Measurements from ENCODE around the gene BMPR1A. TPM values are rescaled to one million over a fixed set of nuclear protein-coding genes. Genes with fewer than 3 reads are reported as not detected.

The BMPR1A gene
- total RNA-seq, 1 experiment from 2014 or later: 42.6 TPM

- CTCF ChIA-PET: interaction anchor here (1.0 to 3.7 kb wide), 4 partner anchors 9 to 12 kb away, joined by 7 to 36 read pairs (median 8); partner anchors contain the start of gene ADIRF
- RAD21 ChIA-PET (ENCODE audit: low non-redundant PET in 1 of 2, low total read pairs in 2 of 2, uncharacterized antibody in 2 of 2, unreplicated experiment in 2 of 2): no interaction called here
- peaks cover 8% of the 10 kb centered on the region; the same call in 1 of the 2 replicates for H3K79me2 ChIP-seq (ENCODE audit: insufficient read depth, low read length)
- POLR2A ChIA-PET: interaction anchor here (1.7 to 5.7 kb wide), 2 partner anchors 11 to 273 kb away, joined by 3 to 58 read pairs; partner anchors contain the start of gene ADIRF
- no peaks in the 10 kb centered on the region for H4K20me1 ChIP-seq (ENCODE audit: insufficient read depth)
- H3K27ac ChIP-seq (ENCODE audit: low read depth, low read length): peak within 1 kb of the TSS; percentile 94
- H3K4me1 ChIP-seq (ENCODE audit: control insufficient read depth in 1 of 2, insufficient read depth in 2 of 2, low read length in 2 of 2): peaks cover 50 to 82% of the 10 kb centered on the region in 2 experiments
- H3K4me2 ChIP-seq (ENCODE audit: low read length): peak within 1 kb of the TSS; percentile 100
- H3K36me3 ChIP-seq (ENCODE audit: control insufficient read depth in 1 of 2, insufficient read depth in 2 of 2, low read length in 2 of 2): no peaks in the 10 kb centered on the region
- no peak for DNase-seq (ENCODE audit: low read depth, low spot score)
- peak within 1 kb of the TSS; percentile 71 for H3K9ac ChIP-seq (ENCODE audit: low read length)
- no peak within 1 kb of the TSS for H2AFZ ChIP-seq (ENCODE audit: low read depth, low read length, poor library complexity, severe bottlenecking)
- H3K4me3 ChIP-seq (replicated peaks in 1 of 2; ENCODE audit: low read depth in 1 of 2, low read length in 2 of 2): peak within 1 kb of the TSS; percentile 50 to 57
- no peaks in the 10 kb centered on the region for H3K9me3 ChIP-seq (ENCODE audit: control insufficient read depth in 1 of 2, insufficient read depth in 1 of 2, low read depth in 1 of 2, low read length in 2 of 2)
- intact Hi-C loops (cut with micrococcal nuclease): no loop called here
- no peaks in the 10 kb centered on the region for H3K9me2 ChIP-seq (ENCODE audit: insufficient read depth)
- no peaks in the 10 kb centered on the region for H3K27me3 ChIP-seq (ENCODE audit: insufficient read depth, low read length)
- BruUV-seq (replicated peaks): no TSS peak
- no peak for TF ChIP-seq SP1 (IDR thresholded peaks at IDR 0.05; ENCODE audit: low read depth)
- no peak for TF ChIP-seq EZH2 (IDR thresholded peaks at IDR 0.05)
- no peak for TF ChIP-seq POLR2AphosphoS5 (IDR thresholded peaks at IDR 0.05; ENCODE audit: low read depth, low read length)
- TF ChIP-seq JUND (IDR thresholded peaks at IDR 0.05): no peak
- no peak for TF ChIP-seq POLR2A (IDR thresholded peaks at IDR 0.05; ENCODE audit: borderline replicate concordance, extremely low read depth, insufficient read depth, insufficient read length)
- TF ChIP-seq YY1 (IDR thresholded peaks at IDR 0.05; ENCODE audit: extremely low read depth, insufficient replicate concordance, low read depth, low read length): no peak
- TF ChIP-seq, protein P1, sequence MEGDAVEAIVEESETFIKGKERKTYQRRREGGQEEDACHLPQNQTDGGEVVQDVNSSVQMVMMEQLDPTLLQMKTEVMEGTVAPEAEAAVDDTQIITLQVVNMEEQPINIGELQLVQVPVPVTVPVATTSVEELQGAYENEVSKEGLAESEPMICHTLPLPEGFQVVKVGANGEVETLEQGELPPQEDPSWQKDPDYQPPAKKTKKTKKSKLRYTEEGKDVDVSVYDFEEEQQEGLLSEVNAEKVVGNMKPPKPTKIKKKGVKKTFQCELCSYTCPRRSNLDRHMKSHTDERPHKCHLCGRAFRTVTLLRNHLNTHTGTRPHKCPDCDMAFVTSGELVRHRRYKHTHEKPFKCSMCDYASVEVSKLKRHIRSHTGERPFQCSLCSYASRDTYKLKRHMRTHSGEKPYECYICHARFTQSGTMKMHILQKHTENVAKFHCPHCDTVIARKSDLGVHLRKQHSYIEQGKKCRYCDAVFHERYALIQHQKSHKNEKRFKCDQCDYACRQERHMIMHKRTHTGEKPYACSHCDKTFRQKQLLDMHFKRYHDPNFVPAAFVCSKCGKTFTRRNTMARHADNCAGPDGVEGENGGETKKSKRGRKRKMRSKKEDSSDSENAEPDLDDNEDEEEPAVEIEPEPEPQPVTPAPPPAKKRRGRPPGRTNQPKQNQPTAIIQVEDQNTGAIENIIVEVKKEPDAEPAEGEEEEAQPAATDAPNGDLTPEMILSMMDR (IDR thresholded peaks at IDR 0.05 in 2 of 3, conservative IDR thresholded peaks at IDR 0.05 in 1 of 3; ENCODE audit: borderline replicate concordance in 1 of 3, insufficient read depth in 1 of 3, low read depth in 2 of 3, low read length in 2 of 3): no peak
- no peak for TF ChIP-seq EGR1 (IDR thresholded peaks at IDR 0.05; ENCODE audit: low read depth)
- no peak for TF ChIP-seq TCF7L2 (IDR thresholded peaks at IDR 0.05; ENCODE audit: borderline replicate concordance, extremely low read depth, insufficient read depth, insufficient read length)
- no peak for TF ChIP-seq ELF1 (IDR thresholded peaks at IDR 0.05; ENCODE audit: borderline replicate concordance, low read depth)
- TF ChIP-seq, protein P2, sequence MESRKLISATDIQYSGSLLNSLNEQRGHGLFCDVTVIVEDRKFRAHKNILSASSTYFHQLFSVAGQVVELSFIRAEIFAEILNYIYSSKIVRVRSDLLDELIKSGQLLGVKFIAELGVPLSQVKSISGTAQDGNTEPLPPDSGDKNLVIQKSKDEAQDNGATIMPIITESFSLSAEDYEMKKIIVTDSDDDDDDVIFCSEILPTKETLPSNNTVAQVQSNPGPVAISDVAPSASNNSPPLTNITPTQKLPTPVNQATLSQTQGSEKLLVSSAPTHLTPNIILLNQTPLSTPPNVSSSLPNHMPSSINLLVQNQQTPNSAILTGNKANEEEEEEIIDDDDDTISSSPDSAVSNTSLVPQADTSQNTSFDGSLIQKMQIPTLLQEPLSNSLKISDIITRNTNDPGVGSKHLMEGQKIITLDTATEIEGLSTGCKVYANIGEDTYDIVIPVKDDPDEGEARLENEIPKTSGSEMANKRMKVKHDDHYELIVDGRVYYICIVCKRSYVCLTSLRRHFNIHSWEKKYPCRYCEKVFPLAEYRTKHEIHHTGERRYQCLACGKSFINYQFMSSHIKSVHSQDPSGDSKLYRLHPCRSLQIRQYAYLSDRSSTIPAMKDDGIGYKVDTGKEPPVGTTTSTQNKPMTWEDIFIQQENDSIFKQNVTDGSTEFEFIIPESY (IDR thresholded peaks at IDR 0.05; ENCODE audit: extremely low read depth, insufficient replicate concordance, low read length): no peak
- no peak for TF ChIP-seq FOSL1 (IDR thresholded peaks at IDR 0.05; ENCODE audit: low read depth)
- no peak for TF ChIP-seq SIN3A (IDR thresholded peaks at IDR 0.05; ENCODE audit: low read depth)
- no peak for TF ChIP-seq CBX3 (IDR thresholded peaks at IDR 0.05; ENCODE audit: low read depth)
- TF ChIP-seq RAD21 (IDR thresholded peaks at IDR 0.05; ENCODE audit: low read depth): no peak
- no peak for TF ChIP-seq CEBPB (IDR thresholded peaks at IDR 0.05; ENCODE audit: low read depth)
- no peak for TF ChIP-seq EZH2phosphoT487 (IDR thresholded peaks at IDR 0.05; ENCODE audit: borderline replicate concordance)
- ATAC-seq: no peak
Observed at GRCh38 chr10:86957471-86958115, 201.2 kb downstream of the BMPR1A start, which contains the start of gene MMRN2. MMRN2 (minus strand) TSS chr10:86957615; CDS start chr10:86957541, 74 bp downstream.
